ENCODE data around the gene PRSS36. TPM values are rescaled to one million over a fixed set of nuclear protein-coding genes. Genes with fewer than 3 reads are reported as not detected.

The PRSS36 gene
- polyA plus RNA-seq, 1 donor from 2014 or later: 2.0 TPM

DNA sequence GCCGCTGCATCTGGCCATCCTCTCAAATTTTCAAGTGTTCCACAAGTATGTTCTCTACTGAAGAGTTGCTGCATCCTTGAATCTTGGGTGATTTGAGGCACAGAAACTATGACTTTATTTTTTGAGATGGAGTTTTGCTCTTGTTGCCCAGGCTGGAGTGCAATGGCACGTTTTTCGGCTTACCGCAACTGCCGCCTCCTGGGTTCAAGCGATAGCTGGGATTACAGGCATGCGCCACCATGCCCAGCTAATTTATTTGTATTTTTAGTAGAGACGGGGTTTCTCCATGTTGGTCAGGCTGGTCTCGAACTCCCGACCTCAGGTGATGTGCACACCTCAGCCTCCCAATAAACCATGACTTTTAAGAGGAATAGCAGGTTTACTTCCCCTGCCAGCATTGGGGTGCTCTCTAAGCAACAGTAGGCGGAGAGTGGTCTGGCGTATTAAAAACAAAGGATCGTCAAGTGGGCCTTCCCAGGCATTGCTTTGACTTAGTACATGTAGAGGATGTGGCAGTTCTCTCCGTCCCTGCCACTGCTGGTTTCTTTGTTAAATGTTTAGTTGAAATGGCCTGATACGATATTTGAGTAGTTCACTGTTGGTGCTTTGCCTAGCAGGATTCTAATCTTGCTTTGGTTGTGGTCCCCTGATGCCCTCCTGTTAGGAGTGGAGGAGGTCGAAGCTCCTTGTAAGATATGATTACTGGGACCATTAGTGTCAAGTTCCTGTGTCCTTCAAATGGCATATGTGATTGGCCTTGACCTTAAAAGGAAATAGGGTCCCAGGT, 43.2 kb upstream of the PRSS36 start:
- Histone ChIP-seq H3K4me3 (ENCODE audit: low read length) (no peak overlapping the region), H3K9me3 (ENCODE audit: low read length) (no peaks in the 10 kb centered on the region), H3K9ac (ENCODE audit: low read length) (no peak overlapping the region), H4K20me1 (ENCODE audit: insufficient read depth) (peaks cover 14% of the 10 kb centered on the region), H3K4me2 (ENCODE audit: low read length) (no peak overlapping the region), H2AFZ (ENCODE audit: low read depth, low read length) (no peak overlapping the region), H3K79me2 (replicated peaks; ENCODE audit: insufficient read depth, low read length) (peaks cover 8% of the 10 kb centered on the region), H3K36me3 (ENCODE audit: insufficient read depth, low read length) (peaks cover 23% of the 10 kb centered on the region), H3K27me3 (ENCODE audit: insufficient read depth, low read depth, low read length) (no peaks in the 10 kb centered on the region), H3K9me2 (ENCODE audit: insufficient read depth, low read length) (no peaks in the 10 kb centered on the region), H3K27ac (ENCODE audit: low read length) (no peak overlapping the region), H3F3A (ENCODE audit: insufficient read depth, low read length, poor library complexity, severe bottlenecking) (no peaks in the 10 kb centered on the region)
- TF ChIP-seq TAF1 (IDR thresholded peaks at IDR 0.05; ENCODE audit: low read depth): no peak
- no peak for TF ChIP-seq EP300 (conservative IDR thresholded peaks at IDR 0.05; ENCODE audit: poor library complexity, severe bottlenecking)
- peak; percentile 1 for TF ChIP-seq POLR2AphosphoS5 (IDR thresholded peaks at IDR 0.05)
- TF ChIP-seq SMC3 (conservative IDR thresholded peaks at IDR 0.05; ENCODE audit: poor library complexity): no peak

- Histone ChIP-seq H3K27me3 (ENCODE audit: insufficient read depth, low read depth, low read length) (no peaks in the 10 kb centered on the region), H3K9me2 (ENCODE audit: insufficient read depth, low read length) (no peaks in the 10 kb centered on the region), H3K4me3 (ENCODE audit: low read length) (no peak overlapping the region), H3K79me2 (replicated peaks; ENCODE audit: insufficient read depth, low read length) (peaks cover 11% of the 10 kb centered on the region), H3K27ac (ENCODE audit: low read length) (no peak overlapping the region), H3K9me3 (ENCODE audit: low read length) (no peaks in the 10 kb centered on the region), H3K4me2 (ENCODE audit: low read length) (no peak overlapping the region), H4K20me1 (ENCODE audit: insufficient read depth) (peaks cover 23% of the 10 kb centered on the region), H2AFZ (ENCODE audit: low read depth, low read length) (no peak overlapping the region), H3K36me3 (ENCODE audit: insufficient read depth, low read length) (peaks cover 23% of the 10 kb centered on the region), H3K9ac (ENCODE audit: low read length) (no peak overlapping the region), H3F3A (ENCODE audit: insufficient read depth, low read length, poor library complexity, severe bottlenecking) (no peaks in the 10 kb centered on the region)
- TF ChIP-seq EZH2 (IDR thresholded peaks at IDR 0.05; ENCODE audit: borderline replicate concordance, insufficient read depth, low read length, poor library complexity, severe bottlenecking) (no peak), POLR2AphosphoS5 (IDR thresholded peaks at IDR 0.05) (no peak), RAD21 (conservative IDR thresholded peaks at IDR 0.05) (no peak), SMC3 (conservative IDR thresholded peaks at IDR 0.05; ENCODE audit: poor library complexity) (no peak), TAF1 (IDR thresholded peaks at IDR 0.05; ENCODE audit: low read depth) (no peak), MXI1 (conservative IDR thresholded peaks at IDR 0.05; ENCODE audit: poor library complexity, severe bottlenecking) (no peak)
- TF ChIP-seq, protein P1, sequence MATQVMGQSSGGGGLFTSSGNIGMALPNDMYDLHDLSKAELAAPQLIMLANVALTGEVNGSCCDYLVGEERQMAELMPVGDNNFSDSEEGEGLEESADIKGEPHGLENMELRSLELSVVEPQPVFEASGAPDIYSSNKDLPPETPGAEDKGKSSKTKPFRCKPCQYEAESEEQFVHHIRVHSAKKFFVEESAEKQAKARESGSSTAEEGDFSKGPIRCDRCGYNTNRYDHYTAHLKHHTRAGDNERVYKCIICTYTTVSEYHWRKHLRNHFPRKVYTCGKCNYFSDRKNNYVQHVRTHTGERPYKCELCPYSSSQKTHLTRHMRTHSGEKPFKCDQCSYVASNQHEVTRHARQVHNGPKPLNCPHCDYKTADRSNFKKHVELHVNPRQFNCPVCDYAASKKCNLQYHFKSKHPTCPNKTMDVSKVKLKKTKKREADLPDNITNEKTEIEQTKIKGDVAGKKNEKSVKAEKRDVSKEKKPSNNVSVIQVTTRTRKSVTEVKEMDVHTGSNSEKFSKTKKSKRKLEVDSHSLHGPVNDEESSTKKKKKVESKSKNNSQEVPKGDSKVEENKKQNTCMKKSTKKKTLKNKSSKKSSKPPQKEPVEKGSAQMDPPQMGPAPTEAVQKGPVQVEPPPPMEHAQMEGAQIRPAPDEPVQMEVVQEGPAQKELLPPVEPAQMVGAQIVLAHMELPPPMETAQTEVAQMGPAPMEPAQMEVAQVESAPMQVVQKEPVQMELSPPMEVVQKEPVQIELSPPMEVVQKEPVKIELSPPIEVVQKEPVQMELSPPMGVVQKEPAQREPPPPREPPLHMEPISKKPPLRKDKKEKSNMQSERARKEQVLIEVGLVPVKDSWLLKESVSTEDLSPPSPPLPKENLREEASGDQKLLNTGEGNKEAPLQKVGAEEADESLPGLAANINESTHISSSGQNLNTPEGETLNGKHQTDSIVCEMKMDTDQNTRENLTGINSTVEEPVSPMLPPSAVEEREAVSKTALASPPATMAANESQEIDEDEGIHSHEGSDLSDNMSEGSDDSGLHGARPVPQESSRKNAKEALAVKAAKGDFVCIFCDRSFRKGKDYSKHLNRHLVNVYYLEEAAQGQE (IDR thresholded peaks at IDR 0.05; ENCODE audit: borderline replicate concordance): no peak
- TF ChIP-seq, protein P2, sequence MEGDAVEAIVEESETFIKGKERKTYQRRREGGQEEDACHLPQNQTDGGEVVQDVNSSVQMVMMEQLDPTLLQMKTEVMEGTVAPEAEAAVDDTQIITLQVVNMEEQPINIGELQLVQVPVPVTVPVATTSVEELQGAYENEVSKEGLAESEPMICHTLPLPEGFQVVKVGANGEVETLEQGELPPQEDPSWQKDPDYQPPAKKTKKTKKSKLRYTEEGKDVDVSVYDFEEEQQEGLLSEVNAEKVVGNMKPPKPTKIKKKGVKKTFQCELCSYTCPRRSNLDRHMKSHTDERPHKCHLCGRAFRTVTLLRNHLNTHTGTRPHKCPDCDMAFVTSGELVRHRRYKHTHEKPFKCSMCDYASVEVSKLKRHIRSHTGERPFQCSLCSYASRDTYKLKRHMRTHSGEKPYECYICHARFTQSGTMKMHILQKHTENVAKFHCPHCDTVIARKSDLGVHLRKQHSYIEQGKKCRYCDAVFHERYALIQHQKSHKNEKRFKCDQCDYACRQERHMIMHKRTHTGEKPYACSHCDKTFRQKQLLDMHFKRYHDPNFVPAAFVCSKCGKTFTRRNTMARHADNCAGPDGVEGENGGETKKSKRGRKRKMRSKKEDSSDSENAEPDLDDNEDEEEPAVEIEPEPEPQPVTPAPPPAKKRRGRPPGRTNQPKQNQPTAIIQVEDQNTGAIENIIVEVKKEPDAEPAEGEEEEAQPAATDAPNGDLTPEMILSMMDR (IDR thresholded peaks at IDR 0.05; ENCODE audit: poor library complexity, severe bottlenecking): no peak
These were observed 42.0 kb upstream of the PRSS36 start for GRCh38 chr16:31191697-31192428.

Measured in neural cell (in vitro differentiated cells).